Naive thymus-derived CD8-positive, alpha-beta T cell (primary cell): ENCODE data around the gene GALR2. TPM values are rescaled to one million over a fixed set of nuclear protein-coding genes. Genes with fewer than 3 reads are reported as not detected.
"Not testable (repeated sequence)": the region's sequence is repeated elsewhere in the genome, so short reads cannot be mapped to it uniquely, and the experiment has no call there.

ENCODE experiments used
- ATAC-seq, 2 donors: fragments of 150-1000 bp; cut with Tn5 transposase in 1 of 2; sonication (Bioruptor Pico), chemical (Tn5 transposase) in 1 of 2; 1 replicate in 1 of 2; 2 replicates in 1 of 2; pipeline ENCODE4 v1.10.0; 2021; ENCODE audit warnings: mild to moderate bottlenecking in 2 of 2, moderate library complexity in 2 of 2
- POLR2A ChIA-PET: fragments of 350-600 bp; sonication (Branson Sonifier 250); formaldehyde crosslinking; loops from one replicate; lab custom pipeline; 2021; ENCODE audit warnings: antibody characterized with exemption; lab: Charles Lee
- DNase-seq, 10 donors: peaks; one replicate each; pipeline versions ENCODE4 v3.0.0 to v3.0.0-alpha.2; 2020 to 2022
- H3K27ac Mint-ChIP-seq, 10 donors: one replicate each; pipeline ENCODE4 v1.8.0; 2020 to 2022; ENCODE audit warnings: mild to moderate bottlenecking in 10 of 10, mixed read lengths in 10 of 10, moderate library complexity in 4 of 10, inconsistent platforms in 1 of 10
- H3K27me3 Mint-ChIP-seq, 5 donors: one replicate each; pipeline ENCODE4 v1.8.0; 2021 to 2022; ENCODE audit warnings: mixed read lengths in 5 of 5
- H3K36me3 Mint-ChIP-seq, 3 donors: one replicate each; pipeline ENCODE4 v1.8.0; 2020 to 2022; ENCODE audit warnings: mixed read lengths in 3 of 3, mild to moderate bottlenecking in 2 of 3, inconsistent platforms in 1 of 3
- H3K4me1 Mint-ChIP-seq, 4 donors: one replicate each; pipeline ENCODE4 v1.8.0; 2021 to 2022; ENCODE audit warnings: mixed read lengths in 4 of 4
- H3K4me3 Mint-ChIP-seq, 10 donors: one replicate each; pipeline ENCODE4 v1.8.0; 2020 to 2022; ENCODE audit warnings: mild to moderate bottlenecking in 10 of 10, mixed read lengths in 10 of 10, moderate library complexity in 6 of 10, inconsistent platforms in 1 of 10
- H3K9me3 Mint-ChIP-seq, 9 donors: one replicate each; pipeline ENCODE4 v1.8.0; 2020 to 2022; ENCODE audit warnings: mixed read lengths in 9 of 9, mild to moderate bottlenecking in 3 of 9, inconsistent platforms in 1 of 9, moderate library complexity in 1 of 9
- polyA plus RNA-seq, 3 donors: library from polyadenylated mRNA; unstranded; fragments of 300-500 nt; fragmentation: Illumina TruSeq; gene quantifications; one replicate each; pipeline ENCODE4 v1.2.3, GENCODE V29; 2021
- total RNA-seq, 8 experiments: library from RNA in 2 of 8; stranded (reverse) in 2 of 8; gene quantifications; one replicate each; pipeline ENCODE4 v1.2.3 and lab custom pipeline; 2021 to 2026

GALR2 gene
- total and polyA plus RNA-seq, 5 experiments from 2014 or later: 0.70 TPM; not detected in 4

GRCh38 chr17:76051561-76051960 lies 23.0 kb upstream of the GALR2 start:
- Mint-ChIP-seq H3K9me3 (no peaks in the 10 kb centered on the region), H3K27me3 (no peaks in the 10 kb centered on the region), H3K36me3 (peaks cover 12 to 86% (median 13%) of the 10 kb centered on the region in 3 donors), H3K4me1 (peaks cover 10 to 32% (median 26%) of the 10 kb centered on the region in 4 donors), H3K27ac (peak overlapping the region in 4 of 10 donors; percentile 1 to 70 (median 56)), H3K4me3 (no peak overlapping the region)
- DNase-seq (no peak), ATAC-seq (no peak)
- POLR2A ChIA-PET: interaction anchor here (1.5 kb wide), 1 partner anchor 23 kb away, joined by 3 read pairs; no protein-coding TSS in a partner anchor

GRCh38 chr17:76053246-76054111 lies 21.1 kb upstream of the GALR2 start:
- no peak for DNase-seq
- peak overlapping the region in 5 of 10 donors; percentile 24 to 75 (median 25) for H3K27ac Mint-ChIP-seq
- H3K36me3 Mint-ChIP-seq: peaks cover 4 to 95% (median 19%) of the 10 kb centered on the region in 3 donors
- POLR2A ChIA-PET: interaction anchor here (0.6 to 1.6 kb wide), 4 partner anchors 22 to 37 kb away, joined by 3 to 5 read pairs (median 4); partner anchors contain the start of gene EVPL
- no peak for ATAC-seq
- no peaks in the 10 kb centered on the region for H3K9me3 Mint-ChIP-seq
- H3K4me3 Mint-ChIP-seq: peak overlapping the region in 1 of 10 donors; percentile 38
- H3K4me1 Mint-ChIP-seq: peaks cover 10 to 30% (median 22%) of the 10 kb centered on the region in 4 donors
- H3K27me3 Mint-ChIP-seq: no peaks in the 10 kb centered on the region

GRCh38 chr17:76054112-76054476 lies 20.5 kb upstream of the GALR2 start:
- H3K27me3 Mint-ChIP-seq: no peaks in the 10 kb centered on the region
- peaks cover 4 to 95% (median 22%) of the 10 kb centered on the region in 3 donors for H3K36me3 Mint-ChIP-seq
- peak overlapping the region in 3 of 10 donors; percentile 24 to 75 (median 35) for H3K27ac Mint-ChIP-seq

GRCh38 chr17:76056882-76057281 lies 17.7 kb upstream of the GALR2 start:
- Mint-ChIP-seq H3K27me3 (no peaks in the 10 kb centered on the region), H3K36me3 (peaks cover 5 to 96% (median 26%) of the 10 kb centered on the region in 3 donors), H3K4me3 (no peak overlapping the region), H3K4me1 (peaks cover 0 to 11% (median 4%) of the 10 kb centered on the region in 4 donors), H3K27ac (peak overlapping the region in 2 of 10 donors; percentile 29 to 77), H3K9me3 (no peaks in the 10 kb centered on the region)
- peak; percentile 63 to 70 for ATAC-seq
- POLR2A ChIA-PET: interaction anchor here (1.1 to 2.1 kb wide), 4 partner anchors 9 to 47 kb away, joined by 3 to 10 read pairs (median 4); no protein-coding TSS in a partner anchor
- DNase-seq: peak in 1 of 10 donors; percentile 42

More at GRCh38 chr17:76054112-76054476, 20.5 kb upstream of the GALR2 start:
- ATAC-seq (no peak), DNase-seq (no peak)
- peaks cover 5 to 23% (median 18%) of the 10 kb centered on the region in 4 donors for H3K4me1 Mint-ChIP-seq
- no peaks in the 10 kb centered on the region for H3K9me3 Mint-ChIP-seq
- POLR2A ChIA-PET: interaction anchor here (0.8 to 1.6 kb wide), 3 partner anchors 16 to 37 kb away, joined by 3 to 5 read pairs (median 3); no protein-coding TSS in a partner anchor
- H3K4me3 Mint-ChIP-seq: no peak overlapping the region

GRCh38 chr17:76058264-76058663 lies 16.3 kb upstream of the GALR2 start:
- DNase-seq, ATAC-seq, H3K9me3 Mint-ChIP-seq, H3K4me3 Mint-ChIP-seq, H3K27me3 Mint-ChIP-seq: not testable (repeated sequence)
- Mint-ChIP-seq H3K27ac (peak overlapping the region in 1 of 10 donors; percentile 28), H3K36me3 (peaks cover 5 to 94% (median 26%) of the 10 kb centered on the region in 3 donors), H3K4me1 (peaks cover 0 to 11% (median 4%) of the 10 kb centered on the region in 4 donors)
- POLR2A ChIA-PET: interaction anchor here (0.9 to 2.1 kb wide), 3 partner anchors 28 to 44 kb away, joined by 3 to 10 read pairs (median 4); no protein-coding TSS in a partner anchor

GRCh38 chr17:76063875-76064546 lies 10.6 kb upstream of the GALR2 start:
- Mint-ChIP-seq H3K4me1 (peaks cover 5 to 17% (median 11%) of the 10 kb centered on the region in 4 donors), H3K9me3 (no peaks in the 10 kb centered on the region), H3K4me3 (peak overlapping the region in 5 of 10 donors; percentile 17 to 76 (median 30)), H3K27ac (peak overlapping the region in 8 of 10 donors; percentile 25 to 96 (median 67)), H3K36me3 (peaks cover 13 to 95% (median 32%) of the 10 kb centered on the region in 3 donors), H3K27me3 (no peaks in the 10 kb centered on the region)
- POLR2A ChIA-PET: interaction anchor here (0.5 to 1.8 kb wide), 5 partner anchors 16 to 392 kb away, joined by 3 to 5 read pairs (median 4); no protein-coding TSS in a partner anchor
- ATAC-seq: no peak
- peak in 1 of 10 donors; percentile 59 for DNase-seq

GRCh38 chr17:76065775-76066174 lies 8.8 kb upstream of the GALR2 start:
- H3K36me3 Mint-ChIP-seq: peaks cover 8 to 88% (median 23%) of the 10 kb centered on the region in 3 donors
- DNase-seq (no peak), ATAC-seq (no peak)
- peaks cover 7 to 27% (median 21%) of the 10 kb centered on the region in 4 donors for H3K4me1 Mint-ChIP-seq
- no peak overlapping the region for H3K4me3 Mint-ChIP-seq
- no peaks in the 10 kb centered on the region for H3K9me3 Mint-ChIP-seq
- peak overlapping the region in 3 of 10 donors; percentile 11 to 58 (median 48) for H3K27ac Mint-ChIP-seq
- POLR2A ChIA-PET: interaction anchor here (0.6 to 1.4 kb wide), 4 partner anchors 8 to 454 kb away, joined by 3 to 5 read pairs (median 4); no protein-coding TSS in a partner anchor
- H3K27me3 Mint-ChIP-seq: no peaks in the 10 kb centered on the region

- POLR2A ChIA-PET: interaction anchor here (0.5 to 3.4 kb wide), 9 partner anchors 32 to 654 kb away, joined by 3 to 25 read pairs (median 4); partner anchors contain the start of genes EVPL and EXOC7
- DNase-seq (no peak), ATAC-seq (peak; percentile 4 to 17)
- Mint-ChIP-seq H3K9me3 (peaks cover 0 to 3% (median 0%) of the 10 kb centered on the region in 9 donors), H3K27ac (peak overlapping the region; percentile 85 to 98 (median 96)), H3K4me1 (peaks cover 20 to 56% (median 47%) of the 10 kb centered on the region in 4 donors), H3K4me3 (peak overlapping the region; percentile 92 to 98 (median 96)), H3K36me3 (peaks cover 0 to 37% (median 6%) of the 10 kb centered on the region in 3 donors), H3K27me3 (peaks cover 9 to 29% (median 10%) of the 10 kb centered on the region in 5 donors)
Measured at GRCh38 chr17:76071531-76072147, 2.9 kb upstream of the GALR2 start.

GRCh38 chr17:76072148-76072858 lies 2.3 kb upstream of the GALR2 start, which contains the start of gene SRP68:
Gene SRP68, minus strand, starts transcription at chr17:76072517. Its CDS starts 26 bp downstream, at chr17:76072491.
- peaks cover 0 to 30% (median 4%) of the 10 kb centered on the region in 3 donors for H3K36me3 Mint-ChIP-seq
- peaks cover 0 to 3% (median 0%) of the 10 kb centered on the region in 9 donors for H3K9me3 Mint-ChIP-seq
- DNase-seq: peak; percentile 64 to 83 (median 75)
- H3K27ac Mint-ChIP-seq: peak within 1 kb of the TSS; percentile 85 to 98 (median 96)
- H3K4me3 Mint-ChIP-seq: peak within 1 kb of the TSS; percentile 92 to 98 (median 96)
- peaks cover 10 to 32% (median 14%) of the 10 kb centered on the region in 5 donors for H3K27me3 Mint-ChIP-seq
- H3K4me1 Mint-ChIP-seq: peaks cover 23 to 60% (median 53%) of the 10 kb centered on the region in 4 donors
- POLR2A ChIA-PET: interaction anchor here (0.5 to 3.4 kb wide), 9 partner anchors 23 to 653 kb away, joined by 3 to 25 read pairs (median 4); partner anchors contain the start of genes EVPL and EXOC7
- peak; percentile 72 to 89 for ATAC-seq

- peaks cover 29 to 72% (median 67%) of the 10 kb centered on the region in 4 donors for H3K4me1 Mint-ChIP-seq
- DNase-seq (no peak), ATAC-seq (no peak)
- H3K9me3 Mint-ChIP-seq: peaks cover 0 to 3% (median 0%) of the 10 kb centered on the region in 9 donors
- peak overlapping the region in 9 of 10 donors; percentile 19 to 81 (median 53) for H3K27ac Mint-ChIP-seq
- H3K27me3 Mint-ChIP-seq: peaks cover 10 to 32% (median 20%) of the 10 kb centered on the region in 5 donors
- peak overlapping the region; percentile 75 to 94 (median 86) for H3K4me3 Mint-ChIP-seq
- POLR2A ChIA-PET: interaction anchor here (0.5 to 1.6 kb wide), 4 partner anchors 61 to 291 kb away, joined by 3 to 7 read pairs (median 4); partner anchors contain the start of gene UNK
- H3K36me3 Mint-ChIP-seq: peaks cover 0 to 4% (median 0%) of the 10 kb centered on the region in 3 donors
Measured at GRCh38 chr17:76075364-76076145, 974 bp downstream of the GALR2 start.
